ENCODE data around the gene NOL12. TPM values are rescaled to one million over a fixed set of nuclear protein-coding genes. Genes with fewer than 3 reads are reported as not detected.
"Not testable (repeated sequence)": the region's sequence is repeated elsewhere in the genome, so short reads cannot be mapped to it uniquely, and the experiment has no call there.

Gene NOL12
- total RNA-seq, 2 donors from 2014 or later: 26.2 to 34.8 TPM

DNA sequence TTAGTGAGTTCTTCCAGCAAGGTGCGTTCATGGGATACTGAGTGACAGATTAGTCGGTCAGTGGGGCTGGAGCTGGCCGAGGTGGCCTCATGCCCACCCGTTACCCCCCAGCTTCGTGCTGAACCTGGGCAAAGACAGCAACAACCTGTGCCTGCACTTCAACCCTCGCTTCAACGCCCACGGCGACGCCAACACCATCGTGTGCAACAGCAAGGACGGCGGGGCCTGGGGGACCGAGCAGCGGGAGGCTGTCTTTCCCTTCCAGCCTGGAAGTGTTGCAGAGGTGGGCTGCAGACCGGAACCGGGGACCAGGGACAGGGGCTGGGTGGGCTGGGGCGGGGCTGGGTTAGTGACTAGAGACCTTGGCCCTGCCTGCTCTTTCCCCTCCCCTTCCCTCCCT is 7.8 kb upstream of the NOL12 start:
- H3K36me3 Mint-ChIP-seq (ENCODE audit: low read depth): peaks cover 2% of the 10 kb centered on the region
- no peak for DNase-seq
- ATAC-seq: no peak
- H3K4me3 Mint-ChIP-seq: no peak overlapping the region
- H3K27me3 Mint-ChIP-seq: no peaks in the 10 kb centered on the region
- H3K27ac Mint-ChIP-seq: peak overlapping the region; percentile 95
- no peaks in the 10 kb centered on the region for H3K9me3 ChIP-seq (ENCODE audit: control insufficient read depth, low read length, poor library complexity, severe bottlenecking)
- H3K4me1 Mint-ChIP-seq: peaks cover 33% of the 10 kb centered on the region

DNA sequence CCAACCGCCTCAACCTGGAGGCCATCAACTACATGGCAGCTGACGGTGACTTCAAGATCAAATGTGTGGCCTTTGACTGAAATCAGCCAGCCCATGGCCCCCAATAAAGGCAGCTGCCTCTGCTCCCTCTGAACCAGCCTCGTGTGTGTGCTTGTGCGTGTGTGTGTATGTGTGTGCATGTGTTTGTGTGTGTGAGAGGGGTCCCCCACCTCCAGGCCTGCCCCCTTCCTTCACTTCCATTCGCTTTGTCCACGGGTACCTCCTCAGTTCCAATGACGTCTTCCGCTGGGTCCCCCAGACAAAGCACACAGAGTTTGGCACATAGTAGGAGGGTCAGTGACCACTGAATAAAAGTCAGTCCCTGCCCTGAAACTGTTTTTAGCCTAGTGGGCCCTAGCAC is 6.5 kb upstream of the NOL12 start:
- no peak overlapping the region for H3K4me3 Mint-ChIP-seq
- H3K27ac Mint-ChIP-seq: peak overlapping the region; percentile 11
- peaks cover 25% of the 10 kb centered on the region for H3K4me1 Mint-ChIP-seq
- no peaks in the 10 kb centered on the region for H3K9me3 ChIP-seq (ENCODE audit: control insufficient read depth, low read length, poor library complexity, severe bottlenecking)
- ATAC-seq (no peak), DNase-seq (no peak)
- H3K36me3 Mint-ChIP-seq (ENCODE audit: low read depth): peaks cover 2% of the 10 kb centered on the region
- no peaks in the 10 kb centered on the region for H3K27me3 Mint-ChIP-seq

DNA sequence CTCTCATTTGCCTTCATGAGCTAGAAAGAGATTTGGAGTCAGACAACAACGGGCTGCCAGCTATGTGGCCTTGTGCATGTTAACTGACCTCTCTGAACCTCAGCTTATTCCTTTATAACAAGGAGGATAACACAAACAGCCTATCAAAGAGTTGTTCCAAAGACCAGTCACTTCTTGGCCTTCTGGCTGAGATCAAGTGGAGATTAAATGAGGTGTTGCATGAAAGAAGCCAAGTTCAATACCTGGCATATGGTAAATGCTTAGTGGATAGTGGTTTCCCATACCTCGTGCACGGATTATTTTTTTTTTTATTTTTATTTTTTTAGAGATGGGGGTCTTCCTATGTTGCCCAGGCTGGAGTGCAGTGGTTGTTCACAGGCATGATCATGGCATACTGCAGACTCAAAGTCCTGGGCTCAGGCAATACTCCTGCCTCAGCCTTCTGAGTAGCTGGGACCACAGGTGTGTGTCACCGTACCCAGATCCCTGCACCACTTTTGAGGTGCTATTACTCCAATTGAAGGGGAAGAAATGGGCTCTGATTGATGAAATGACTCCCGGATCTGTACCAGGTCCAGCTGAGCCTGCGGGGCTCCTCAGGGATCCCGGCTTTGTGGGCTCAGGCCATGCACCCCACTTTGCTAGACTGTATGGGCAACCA is 5.8 kb upstream of the NOL12 start:
- H3K4me1 Mint-ChIP-seq: peaks cover 22% of the 10 kb centered on the region
- no peaks in the 10 kb centered on the region for H3K27me3 Mint-ChIP-seq
- ATAC-seq: no peak
- H3K27ac Mint-ChIP-seq: peak overlapping the region; percentile 11
- H3K36me3 Mint-ChIP-seq (ENCODE audit: low read depth): peaks cover 2% of the 10 kb centered on the region
- H3K9me3 ChIP-seq (ENCODE audit: control insufficient read depth, low read length, poor library complexity, severe bottlenecking): no peaks in the 10 kb centered on the region
- no peak for DNase-seq
- no peak overlapping the region for H3K4me3 Mint-ChIP-seq

DNA sequence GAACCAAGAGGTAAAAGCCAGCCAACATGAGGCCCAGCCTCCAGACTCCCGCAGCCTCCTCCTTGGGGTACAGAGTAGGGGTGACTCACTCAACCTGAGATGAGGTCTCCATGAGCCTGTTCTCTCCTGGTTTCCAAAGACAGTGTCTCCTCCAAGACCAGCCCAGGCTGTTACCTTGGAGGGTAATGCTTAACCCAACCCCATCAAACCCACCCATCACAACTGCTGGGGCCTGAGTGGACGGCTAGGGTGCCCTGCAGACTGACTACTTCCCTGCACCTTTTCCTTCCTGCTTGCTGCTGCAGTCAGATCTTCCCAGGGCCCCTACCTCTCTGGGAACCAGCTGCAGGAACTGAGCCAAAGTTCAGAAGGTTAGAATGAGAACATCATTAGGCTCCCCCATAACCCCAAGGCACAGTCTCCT is 5.1 kb upstream of the NOL12 start:
- no peak overlapping the region for H3K4me3 Mint-ChIP-seq

DNA sequence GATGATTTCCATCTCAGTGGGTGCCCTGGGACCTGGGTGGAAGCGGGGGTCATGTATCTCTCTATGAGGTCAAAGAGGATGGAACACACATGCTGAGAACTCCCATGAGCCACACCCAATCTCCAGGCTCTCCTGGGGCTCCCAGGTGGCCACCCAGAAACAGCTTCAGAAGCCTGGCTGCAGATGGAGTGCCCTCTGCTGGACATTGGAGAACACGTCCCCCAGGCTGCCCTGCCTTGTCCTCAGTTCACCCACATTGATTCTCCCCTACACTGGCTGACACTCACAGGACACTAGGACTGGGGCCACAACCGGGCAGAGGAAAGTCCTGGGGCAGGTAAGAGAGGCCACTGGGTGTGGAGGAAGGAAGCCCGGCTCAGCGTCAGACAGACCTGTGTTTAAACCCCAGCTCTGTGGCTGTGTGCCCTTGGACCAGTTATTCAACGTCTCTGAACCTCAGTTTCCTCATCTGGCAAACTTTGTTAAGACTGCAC is 4.5 kb upstream of the NOL12 start:
- no peak overlapping the region for H3K4me3 Mint-ChIP-seq
- peak; percentile 46 to 65 (median 56) for DNase-seq
- no peaks in the 10 kb centered on the region for H3K27me3 Mint-ChIP-seq
- peaks cover 4% of the 10 kb centered on the region for H3K36me3 Mint-ChIP-seq (ENCODE audit: low read depth)
- H3K9me3 ChIP-seq (ENCODE audit: control insufficient read depth, low read length, poor library complexity, severe bottlenecking): no peaks in the 10 kb centered on the region
- peak; percentile 19 for ATAC-seq
- H3K27ac Mint-ChIP-seq: peak overlapping the region; percentile 47
- H3K4me1 Mint-ChIP-seq: peaks cover 20% of the 10 kb centered on the region

More for the DNA sequence above, 5.1 kb upstream of the NOL12 start:
- ATAC-seq (no peak), DNase-seq (no peak)
- peaks cover 3% of the 10 kb centered on the region for H3K36me3 Mint-ChIP-seq (ENCODE audit: low read depth)
- H3K27ac Mint-ChIP-seq: peak overlapping the region; percentile 47
- H3K27me3 Mint-ChIP-seq: no peaks in the 10 kb centered on the region
- H3K9me3 ChIP-seq (ENCODE audit: control insufficient read depth, low read length, poor library complexity, severe bottlenecking): no peaks in the 10 kb centered on the region
- H3K4me1 Mint-ChIP-seq: peaks cover 20% of the 10 kb centered on the region

DNA sequence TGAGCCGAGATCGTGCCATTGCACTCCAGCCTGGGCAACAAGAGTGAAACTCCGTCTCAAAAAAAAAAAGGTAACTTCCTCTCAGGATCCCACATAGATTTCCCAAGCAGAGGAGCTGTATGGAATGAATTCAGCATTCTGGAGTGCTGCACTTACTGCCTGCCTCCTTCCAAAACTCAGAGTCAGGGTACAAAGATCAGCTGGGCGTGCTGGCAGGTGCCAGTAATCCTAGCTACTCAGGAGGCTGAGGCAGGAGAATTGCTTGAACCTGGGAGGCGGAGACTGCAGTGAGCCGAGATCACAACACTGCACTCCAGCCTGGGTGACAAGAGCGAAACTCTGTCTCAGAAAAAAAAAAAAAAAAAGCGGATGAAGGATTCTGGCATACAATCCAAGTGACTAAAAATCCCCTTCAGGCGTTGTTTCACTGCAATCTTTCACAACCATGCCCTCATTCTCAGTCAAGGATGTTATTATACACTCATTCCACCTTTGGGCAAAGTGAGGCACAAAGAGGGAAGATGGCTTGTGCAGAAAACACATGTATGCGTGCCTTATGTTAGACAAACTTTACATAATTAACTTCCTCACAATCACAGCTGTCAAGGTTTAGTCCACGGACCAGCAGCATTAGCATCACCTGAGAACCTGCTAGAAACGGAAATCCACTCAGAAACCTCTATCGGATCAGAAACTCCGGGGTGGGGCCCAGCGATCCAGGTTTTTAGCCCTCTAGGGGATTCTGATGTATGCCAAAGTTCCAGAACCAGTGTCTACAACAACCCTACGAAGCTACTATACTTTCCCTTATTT is 1.1 kb upstream of the NOL12 start:
- peak overlapping the region; percentile 97 for H3K4me3 Mint-ChIP-seq

DNA sequence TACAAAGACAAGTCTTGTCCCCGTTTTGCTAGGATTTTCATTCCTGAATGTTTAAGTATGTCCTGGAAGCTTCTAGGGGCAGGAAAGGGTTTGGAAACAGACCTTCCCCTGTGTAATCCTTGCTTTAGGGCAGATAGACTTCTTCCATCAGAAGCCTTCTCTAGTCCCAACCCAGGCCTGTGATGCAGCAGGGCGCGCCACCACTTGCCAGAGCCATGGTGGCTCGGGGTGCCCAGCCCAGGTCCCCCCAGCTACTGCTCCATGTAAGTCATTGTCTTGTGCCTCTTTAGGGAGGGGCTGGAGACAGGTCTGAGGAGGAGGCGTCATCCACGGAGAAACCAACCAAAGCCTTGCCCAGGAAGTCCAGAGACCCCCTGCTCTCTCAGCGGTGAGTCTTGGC is 4.3 kb downstream of the NOL12 start:
- Mint-ChIP-seq H3K27me3 (no peaks in the 10 kb centered on the region), H3K4me1 (peaks cover 14% of the 10 kb centered on the region), H3K27ac (no peak overlapping the region), H3K4me3 (no peak overlapping the region), H3K36me3 (ENCODE audit: low read depth) (peaks cover 4% of the 10 kb centered on the region)
- ATAC-seq (no peak), DNase-seq (no peak)
- no peaks in the 10 kb centered on the region for H3K9me3 ChIP-seq (ENCODE audit: control insufficient read depth, low read length, poor library complexity, severe bottlenecking)

More for the DNA sequence above, 1.1 kb upstream of the NOL12 start:
- H3K9me3 ChIP-seq (ENCODE audit: control insufficient read depth, low read length, poor library complexity, severe bottlenecking): no peaks in the 10 kb centered on the region
- Mint-ChIP-seq H3K27me3 (no peaks in the 10 kb centered on the region), H3K36me3 (ENCODE audit: low read depth) (peaks cover 4% of the 10 kb centered on the region), H3K27ac (peak overlapping the region; percentile 97), H3K4me1 (peaks cover 20% of the 10 kb centered on the region)
- ATAC-seq: no peak
- DNase-seq: no peak

DNA sequence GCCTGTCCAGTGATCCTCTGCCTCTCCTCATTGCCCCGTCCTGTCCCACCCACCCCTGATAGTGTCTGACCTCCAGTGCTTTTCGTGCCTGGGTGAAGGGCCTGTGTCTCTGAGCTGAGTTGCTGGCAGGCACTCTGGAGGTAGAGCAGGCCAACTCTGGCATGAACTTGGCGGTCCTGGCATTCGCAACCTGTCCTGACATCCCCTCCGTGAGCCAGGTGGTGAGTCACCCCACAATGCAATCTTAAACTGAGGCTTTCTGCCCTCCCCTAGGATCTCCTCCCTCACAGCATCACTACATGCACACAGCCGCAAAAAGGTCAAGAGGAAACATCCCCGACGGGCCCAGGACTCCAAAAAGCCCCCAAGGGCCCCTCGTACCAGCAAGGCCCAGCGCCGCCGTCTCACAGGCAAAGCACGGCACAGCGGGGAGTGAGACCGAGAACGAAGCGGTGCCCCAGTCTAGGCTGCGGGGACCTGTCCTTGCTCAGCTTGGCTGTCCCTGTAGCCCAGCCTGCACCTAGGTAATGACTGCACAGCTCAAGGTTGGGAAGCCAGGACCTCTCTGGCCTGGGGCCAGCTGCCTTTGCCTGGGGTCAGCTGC is 4.9 kb downstream of the NOL12 start:
- no peaks in the 10 kb centered on the region for H3K27me3 Mint-ChIP-seq
- no peak overlapping the region for H3K4me3 Mint-ChIP-seq
- DNase-seq (no peak), ATAC-seq (no peak)
- no peak overlapping the region for H3K27ac Mint-ChIP-seq
- peaks cover 3% of the 10 kb centered on the region for H3K36me3 Mint-ChIP-seq (ENCODE audit: low read depth)
- H3K4me1 Mint-ChIP-seq: peaks cover 18% of the 10 kb centered on the region
- H3K9me3 ChIP-seq (ENCODE audit: control insufficient read depth, low read length, poor library complexity, severe bottlenecking): no peaks in the 10 kb centered on the region

DNA sequence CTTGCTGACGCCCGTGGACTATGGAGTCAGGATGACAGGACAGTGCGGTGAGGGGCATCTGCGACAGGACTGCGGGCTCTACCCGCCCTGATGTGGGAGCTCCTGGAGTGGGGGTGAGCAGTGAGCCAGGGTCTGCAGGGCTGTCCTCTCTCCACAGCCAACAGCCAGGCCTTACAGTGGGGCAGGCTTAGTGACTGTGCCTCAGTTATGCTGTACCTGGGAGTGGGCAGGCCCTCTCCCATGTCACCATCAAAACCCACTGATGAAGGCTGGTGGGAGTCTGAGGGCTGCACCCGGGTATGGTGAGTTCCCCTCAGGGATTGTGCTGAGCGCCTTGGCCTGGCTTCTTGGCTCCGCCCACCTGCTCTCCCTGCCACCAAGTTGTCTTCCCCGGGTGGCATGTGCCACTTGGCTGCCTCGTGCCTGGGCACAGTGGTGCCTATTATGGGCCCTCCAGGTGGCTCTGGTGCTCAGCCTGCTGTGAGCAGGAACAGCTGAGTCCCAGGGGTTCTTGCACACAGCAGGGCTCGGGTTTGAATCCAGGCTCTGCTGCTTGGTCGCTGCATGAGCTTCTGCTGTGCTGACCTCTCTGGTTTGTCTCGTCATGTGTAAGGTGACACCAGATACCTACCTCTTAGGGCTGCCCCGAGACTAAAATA is 6.6 kb downstream of the NOL12 start:
- H3K27me3 Mint-ChIP-seq: no peaks in the 10 kb centered on the region
- ATAC-seq: no peak
- no peak overlapping the region for H3K4me3 Mint-ChIP-seq
- H3K36me3 Mint-ChIP-seq (ENCODE audit: low read depth): no peaks in the 10 kb centered on the region
- H3K27ac Mint-ChIP-seq: no peak overlapping the region
- DNase-seq: no peak
- H3K4me1 Mint-ChIP-seq: peaks cover 18% of the 10 kb centered on the region
- H3K9me3 ChIP-seq (ENCODE audit: control insufficient read depth, low read length, poor library complexity, severe bottlenecking): no peaks in the 10 kb centered on the region

DNA sequence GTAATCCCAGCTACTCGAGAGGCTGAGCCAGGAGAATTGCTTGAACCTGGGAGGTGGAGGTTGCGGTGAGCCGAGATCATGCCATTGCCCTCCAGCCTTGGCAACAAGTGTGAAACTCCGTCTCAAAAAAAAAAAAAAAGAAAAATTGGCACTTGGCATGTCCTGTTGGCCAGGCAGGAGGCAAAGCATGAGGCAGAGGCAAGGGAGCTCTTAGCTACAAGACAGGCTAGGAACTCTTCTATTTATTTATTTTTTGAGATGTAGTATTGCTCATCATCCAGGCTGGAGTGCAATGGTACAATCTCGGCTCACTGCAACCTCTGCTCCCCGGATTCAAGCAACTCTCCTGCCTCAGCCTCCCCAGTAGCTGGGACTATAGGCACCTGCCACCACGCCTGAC is 8.0 kb downstream of the NOL12 start:
- not testable (repeated sequence) for H3K36me3 Mint-ChIP-seq (ENCODE audit: low read depth); H3K9me3 ChIP-seq (ENCODE audit: control insufficient read depth, low read length, poor library complexity, severe bottlenecking); H3K4me3 Mint-ChIP-seq; ATAC-seq; DNase-seq; H3K27me3 Mint-ChIP-seq; H3K27ac Mint-ChIP-seq
- peaks cover 14% of the 10 kb centered on the region for H3K4me1 Mint-ChIP-seq

DNA sequence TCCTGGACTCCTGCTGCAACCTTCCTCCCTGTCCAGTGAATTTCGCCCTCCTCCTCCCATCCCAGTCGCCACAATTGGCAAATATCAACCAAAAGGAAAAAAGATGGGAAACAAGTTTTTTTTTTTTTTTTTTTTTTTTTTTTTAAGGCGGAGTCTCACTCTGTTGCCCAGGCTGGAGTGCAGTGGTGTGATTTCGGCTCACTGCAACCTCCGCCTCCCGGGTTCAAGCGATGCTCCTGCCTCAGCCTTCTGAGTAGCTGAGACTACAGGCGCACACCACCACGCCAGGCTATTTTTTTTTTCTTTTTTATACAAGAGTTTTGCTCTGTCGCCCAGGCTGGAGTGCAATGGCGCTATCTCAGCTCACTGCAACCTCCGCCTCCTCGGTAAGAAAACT is 10.1 kb downstream of the NOL12 start:
- H3K4me3 Mint-ChIP-seq: peak overlapping the region; percentile 60
- H3K4me1 Mint-ChIP-seq: peaks cover 14% of the 10 kb centered on the region
- H3K9me3 ChIP-seq (ENCODE audit: control insufficient read depth, low read length, poor library complexity, severe bottlenecking); H3K36me3 Mint-ChIP-seq (ENCODE audit: low read depth); ATAC-seq; DNase-seq; H3K27me3 Mint-ChIP-seq: not testable (repeated sequence)
- peak overlapping the region; percentile 79 for H3K27ac Mint-ChIP-seq

DNA sequence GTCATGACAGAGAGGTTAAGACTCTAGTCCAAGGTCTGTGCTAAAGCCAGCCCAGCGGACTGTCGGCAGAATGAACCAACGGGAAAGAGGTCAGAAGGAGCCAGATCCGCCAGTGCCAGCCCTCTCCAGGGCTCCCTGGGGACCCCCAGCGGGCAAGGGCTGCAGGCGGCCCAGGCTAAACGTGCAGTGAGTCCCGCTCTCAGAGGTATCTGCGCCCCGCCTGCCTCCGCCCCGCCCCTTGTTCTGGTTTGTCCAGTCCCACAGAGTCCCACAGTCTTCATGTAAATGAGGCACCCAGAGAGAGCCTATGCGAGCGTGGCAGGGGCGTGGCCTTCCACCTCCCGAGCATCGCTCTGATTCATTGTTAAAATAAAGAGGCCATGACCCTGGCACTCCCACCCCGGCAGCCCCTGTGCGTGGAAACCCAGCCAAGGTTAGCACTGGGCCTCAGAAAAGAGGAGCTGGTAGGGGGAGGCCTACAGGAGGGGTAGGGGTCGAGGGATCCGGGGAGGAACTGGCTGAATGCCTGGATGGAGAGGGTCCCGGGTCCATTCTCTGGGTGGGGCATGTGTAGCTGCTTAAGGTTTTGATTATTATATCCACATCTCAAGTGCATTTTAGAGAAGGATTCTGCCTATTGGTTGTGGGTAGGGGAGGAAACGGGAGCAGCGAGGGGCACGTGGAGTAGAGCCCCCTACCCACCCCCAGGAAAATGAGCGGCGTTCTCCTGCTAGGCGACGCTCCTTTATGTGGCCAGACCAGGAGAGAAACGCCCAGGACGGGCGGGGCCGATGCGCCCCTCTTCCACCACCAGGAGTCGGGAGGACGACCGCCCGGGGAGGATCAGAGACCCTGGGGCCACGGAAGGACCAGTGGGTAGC is 10.8 kb downstream of the NOL12 start, which contains the start of gene TRIOBP:
TRIOBP (plus strand) TSS at position 392 of the 881 bp plus-strand sequence. CDS start 4,318 bp downstream, outside the sequence.
- H3K4me1 Mint-ChIP-seq: peaks cover 14% of the 10 kb centered on the region
- peak; percentile 100 for ATAC-seq

More for the DNA sequence above, 10.8 kb downstream of the NOL12 start, which contains the start of gene TRIOBP:
- Mint-ChIP-seq H3K4me3 (peak within 1 kb of the TSS; percentile 60), H3K36me3 (ENCODE audit: low read depth) (no peaks in the 10 kb centered on the region), H3K27me3 (no peaks in the 10 kb centered on the region), H3K27ac (peak within 1 kb of the TSS; percentile 79)
- H3K9me3 ChIP-seq (ENCODE audit: control insufficient read depth, low read length, poor library complexity, severe bottlenecking): no peaks in the 10 kb centered on the region
- DNase-seq: peak; percentile 58 to 85 (median 79)

All from T-helper 17 cell (primary cell).